Heart right ventricle (tissue), 16 donors: ENCODE results near the gene CST3. TPM values are rescaled to one million over a fixed set of nuclear protein-coding genes. Genes with fewer than 3 reads are reported as not detected.

ENCODE experiments used
- ATAC-seq, 8 donors: fragments of 200-7000 bp; cut with Tn5 transposase; one replicate each; pipeline ENCODE4 v1.9.1; 2020; ENCODE audit warnings: mild to moderate bottlenecking in 8 of 8, moderate library complexity in 8 of 8, moderate number of reproducible peaks in 1 of 8
- DNase-seq, 2 donors: peaks; one replicate each; pipeline ENCODE4 v3.0.0-alpha.2; 2020
- H3K27ac ChIP-seq, 10 donors: fragments of 200-600 bp; sonication (generic) in 2 of 10; one replicate each; pipeline versions ENCODE4 v1.5.0 to v1.8.0; 2020 to 2022; ENCODE audit warnings: mild to moderate bottlenecking in 3 of 10
- H3K27me3 ChIP-seq, 7 donors: fragments of 200-600 bp; one replicate each; pipeline ENCODE4 v1.8.0; 2021 to 2022; ENCODE audit warnings: mild to moderate bottlenecking in 2 of 7
- H3K36me3 ChIP-seq, 9 donors: fragments of 200-600 bp; sonication (generic) in 1 of 9; one replicate each; pipeline versions ENCODE4 v1.5.0 to v1.8.0; 2020 to 2022; ENCODE audit warnings: mild to moderate bottlenecking in 2 of 9
- H3K4me1 ChIP-seq, 9 donors: fragments of 200-600 bp; sonication (generic) in 1 of 9; one replicate each; pipeline versions ENCODE4 v1.5.0 to v1.8.0; 2020 to 2022; ENCODE audit warnings: mild to moderate bottlenecking in 4 of 9
- H3K4me3 ChIP-seq, 10 donors: fragments of 200-600 bp; sonication (generic) in 2 of 10; one replicate each; pipeline versions ENCODE4 v1.5.0 to v1.8.0; 2020 to 2022; ENCODE audit warnings: mild to moderate bottlenecking in 7 of 10, moderate library complexity in 2 of 10
- H3K9me3 ChIP-seq, 11 donors: fragments of 200-600 bp in 10 of 11; sonication (generic) in 2 of 11; one replicate each; pipeline versions ENCODE4 v1.5.0 to v1.8.0; 2013 to 2022; ENCODE audit warnings: mild to moderate bottlenecking in 2 of 11, control low read depth in 1 of 11, moderate library complexity in 1 of 11
- CTCF ChIP-seq, 9 donors: fragments of 200-600 bp; sonication (generic) in 2 of 9; IDR thresholded peaks; one replicate each; pipeline versions ENCODE4 v1.5.0 to v1.8.0; 2021 to 2022; ENCODE audit warnings: antibody characterized with exemption in 9 of 9, mild to moderate bottlenecking in 5 of 9, moderate library complexity in 1 of 9
- WGBS, 2 donors: extraction: QIAGEN DNeasy Blood & Tissue Kit; methylation state at CpG; one replicate each; pipeline ENCODE4 v1.1.7; 2013; ENCODE audit warnings: inconsistent platforms in 1 of 2; 5-methylcytosine and 5-hydroxymethylcytosine counted together
- intact Hi-C, 10 donors: fragments of 100-400 bp; cut with DNase I; formaldehyde crosslinking; loops; one replicate each; pipeline versions ENCODE4 v1.11.1 to v1.14.2; 2022
- polyA plus RNA-seq, 2 donors: library from polyadenylated mRNA; stranded (reverse); fragments of 200-250 nt; gene quantifications; one replicate each; pipeline ENCODE4 v1.2.3, GENCODE V29; 2013
- total RNA-seq, 10 donors: library from RNA; stranded (reverse); fragmentation: NEBNext Ultra II Directional in 3 of 10; extraction: Animal tissue kit (Norgen Biotek cat#: 25700) in 3 of 10; gene quantifications; one replicate each; pipeline versions ENCODE4 v1.2.1 to v1.2.4, GENCODE V29; 2021 to 2023
- donor health status: Arrhythmogenic right ventricular cardiomyopathy.
- donor health status: ischemic (EF 13 %, LVEDD 7.1; RV severe dilation, severe dysfunction).
- donor health status: healthy with polysubstance abuse.
- donor health status: DM: no; HTN: yes; CAD: no.
- donor health status: DM: no; HTN: no; CAD: no.
- donor health status: ischemic (EF 25% LVEDD 6.9; RV normal size, moderate dysfunction).
- donor health status: ischemic (EF 25% LVEDD 5.7; RV mildly dilated, moderate dysfunction).
- donor health status: healthy.
- donor health status: DM: yes; HTN: yes; CAD: no.
- donor health status: Ischemic cardiomyopathy.
- donor health status: ischemic (EF 35%, LVEDD 5.7; RV mildly dilated, moderate dysfunction).
- donor health status: nonischemic (EF 11% LVEDD 7.7; RV severe dilation, severe dysfunction).
- donor health status: DM: yes; HTN: yes; CAD: no.
- donor health status: PGD.
- donor health status: ischemic (EF 29% LVEDD 5.4; RV normal size, mild dysfunction).
- donor health status: nonischemic (EF 23%, LVEDD 6.1; RV moderate dilation, normal function).

CST3 gene
- total and polyA plus RNA-seq, 12 donors = 395 to 1,066 (median 612) TPM

GRCh38 chr20:23655491-23656211 lies 17.9 kb upstream of the CST3 start:
- Histone ChIP-seq H3K4me3 (peak overlapping the region in 6 of 10 donors; percentile 25 to 39 (median 32)), H3K27me3 (peaks cover 0 to 3% (median 0%) of the 10 kb centered on the region in 7 donors), H3K36me3 (no peaks in the 10 kb centered on the region), H3K4me1 (peaks cover 4 to 47% (median 31%) of the 10 kb centered on the region in 9 donors), H3K9me3 (no peaks in the 10 kb centered on the region), H3K27ac (peak overlapping the region; percentile 8 to 84 (median 74))
- ATAC-seq = peak; percentile 78 to 87 (median 84)
- intact Hi-C loops = no loop called here
- 33 to 34% methylated on average over 23 of the region's 23 CpGs for WGBS, 2 donors
- DNase-seq = peak; percentile 70 to 71
- TF ChIP-seq CTCF (IDR thresholded peaks at IDR 0.05) = no peak

- Histone ChIP-seq H3K9me3 (no peaks in the 10 kb centered on the region), H3K27ac (peak overlapping the region in 8 of 10 donors; percentile 19 to 84 (median 70)), H3K27me3 (peaks cover 0 to 3% (median 0%) of the 10 kb centered on the region in 7 donors), H3K4me1 (peaks cover 4 to 42% (median 31%) of the 10 kb centered on the region in 9 donors), H3K4me3 (no peak overlapping the region), H3K36me3 (no peaks in the 10 kb centered on the region)
- WGBS, 2 donors = 58 to 63% methylated on average over 4 of the region's 4 CpGs
- DNase-seq (no peak), ATAC-seq (no peak)
- intact Hi-C loops = no loop called here
- no peak for TF ChIP-seq CTCF (IDR thresholded peaks at IDR 0.05)
These were observed 17.0 kb upstream of the CST3 start for GRCh38 chr20:23654717-23655116.

- ATAC-seq (peak in 1 of 8 donors; percentile 28), DNase-seq (no peak)
- Histone ChIP-seq H3K4me1 (peaks cover 4 to 42% (median 31%) of the 10 kb centered on the region in 9 donors), H3K9me3 (no peaks in the 10 kb centered on the region), H3K27ac (peak overlapping the region in 7 of 10 donors; percentile 6 to 84 (median 67)), H3K4me3 (no peak overlapping the region), H3K36me3 (no peaks in the 10 kb centered on the region), H3K27me3 (peaks cover 0 to 3% (median 0%) of the 10 kb centered on the region in 7 donors)
- TF ChIP-seq CTCF (IDR thresholded peaks at IDR 0.05) = no peak
- WGBS, 2 donors = 70 to 72% methylated on average over 2 of the region's 2 CpGs
- intact Hi-C loops = no loop called here
These were observed 16.2 kb upstream of the CST3 start for GRCh38 chr20:23654000-23654399.

GRCh38 chr20:23653400-23653938 lies 15.7 kb upstream of the CST3 start:
- H3K27me3 ChIP-seq = peaks cover 0 to 3% (median 0%) of the 10 kb centered on the region in 7 donors
- peak overlapping the region in 7 of 10 donors; percentile 6 to 84 (median 39) for H3K27ac ChIP-seq
- DNase-seq (no peak), ATAC-seq (no peak)
- intact Hi-C loops = no loop called here
- H3K36me3 ChIP-seq = no peaks in the 10 kb centered on the region
- H3K4me1 ChIP-seq = peaks cover 4 to 42% (median 31%) of the 10 kb centered on the region in 9 donors
- TF ChIP-seq CTCF (IDR thresholded peaks at IDR 0.05) = no peak
- no peak overlapping the region for H3K4me3 ChIP-seq
- H3K9me3 ChIP-seq = no peaks in the 10 kb centered on the region
- 86 to 94% methylated on average over 3 of the region's 3 CpGs for WGBS, 2 donors
